K562 (cell line): Measurements from ENCODE around the gene MRPL2. TPM values are rescaled to one million over a fixed set of nuclear protein-coding genes. Genes with fewer than 3 reads are reported as not detected.

ENCODE experiments used
- CC2D1A ChIP-seq: fragments of 450-650 bp; IDR thresholded peaks from 2 replicates; pipeline ENCODE4 v1.6.1; 2017; ENCODE audit warnings: mild to moderate bottlenecking
- ETV5 ChIP-seq: sonication (generic); formaldehyde crosslinking; IDR thresholded peaks from 2 replicates; pipeline ENCODE4 v1.4.0; 2020; ENCODE audit warnings: low read depth, mild to moderate bottlenecking, missing genetic modification reagents
- HNRNPLL ChIP-seq: fragments of 200-400 bp; formaldehyde crosslinking; IDR thresholded peaks from 2 replicates; pipeline ENCODE4 v1.6.1; 2017; ENCODE audit warnings: low read length, low read depth, mild to moderate bottlenecking; ENCODE audit not compliant: poor library complexity, severe bottlenecking
- KLF13 ChIP-seq: fragments of 450-650 bp; IDR thresholded peaks from 2 replicates; pipeline ENCODE4 v1.6.1; 2016; ENCODE audit warnings: missing genetic modification characterization, low read depth, mild to moderate bottlenecking, missing compliant biosample characterization, moderate library complexity, borderline replicate concordance
- LARP7 ChIP-seq: fragments of 450-650 bp; IDR thresholded peaks from 2 replicates; pipeline ENCODE4 v1.6.1; 2016
- RNF219 ChIP-seq: fragments of 250-450 bp; sonication (Bioruptor Pico); IDR thresholded peaks from 2 replicates; pipeline ENCODE4 v1.5.0; 2022; ENCODE audit warnings: mild to moderate bottlenecking
- THRB ChIP-seq: fragments of 450-650 bp; formaldehyde crosslinking; conservative IDR thresholded peaks from 2 replicates; pipeline ENCODE4 v1.4.0; 2022; ENCODE audit warnings: mild to moderate bottlenecking, missing genetic modification characterization
- polyA plus RNA-seq, 8 experiments: library from polyadenylated mRNA; depleted of rRNA in 4 of 8; stranded (reverse) in 5 of 8; unstranded in 3 of 8; fragments of >200 nt; fragmentation: Nextera tagmentation in 2 of 8; fragmentation: Illumina TruSeq in 1 of 8; extraction: Ambion mirVana in 2 of 8; extraction: Trizol in 1 of 8; gene quantifications; 2 replicates each; pipeline versions ENCODE4 v1.2.1 to v1.2.3, GENCODE V29; 2011 to 2014; ENCODE audit warnings: inconsistent platforms in 1 of 8, missing spikeins in 1 of 8
- total RNA-seq, 7 experiments: library from RNA; depleted of rRNA in 6 of 7; stranded (reverse); fragments of >200 nt in 6 of 7; fragmentation: Illumina TruSeq in 2 of 7; extraction: Trizol in 2 of 7; gene quantifications; 2 replicates each; pipeline versions ENCODE4 v1.2.1 to v1.2.3, GENCODE V29; 2011 to 2021; ENCODE audit warnings: low replicate concordance in 1 of 7
- TF ChIP-seq, protein P1 (sequence below): fragments of 450-650 bp; IDR thresholded peaks from 2 replicates; pipeline ENCODE4 v1.6.1; 2017; ENCODE audit warnings: antibody characterized with exemption
- TF ChIP-seq, protein P2 (sequence below): fragments of 450-650 bp; IDR thresholded peaks from 2 replicates; pipeline ENCODE4 v1.6.1; 2016; ENCODE audit warnings: low read depth, mild to moderate bottlenecking, moderate library complexity
- TF ChIP-seq, protein P3 (sequence below), 2 experiments: fragments of 450-650 bp; formaldehyde crosslinking in 1 of 2; IDR thresholded peaks; 2 replicates each; pipeline versions ENCODE4 v1.4.0 to v1.6.1; 2014 to 2020; ENCODE audit warnings: mild to moderate bottlenecking in 2 of 2, borderline replicate concordance in 1 of 2, low read depth in 1 of 2

Gene MRPL2
- total and polyA plus RNA-seq, 9 of the 15 experiments (the other 6 are each of a cell fraction or from before 2014, with no cell fraction given): 63.1 to 262 (median 121) TPM

DNA sequence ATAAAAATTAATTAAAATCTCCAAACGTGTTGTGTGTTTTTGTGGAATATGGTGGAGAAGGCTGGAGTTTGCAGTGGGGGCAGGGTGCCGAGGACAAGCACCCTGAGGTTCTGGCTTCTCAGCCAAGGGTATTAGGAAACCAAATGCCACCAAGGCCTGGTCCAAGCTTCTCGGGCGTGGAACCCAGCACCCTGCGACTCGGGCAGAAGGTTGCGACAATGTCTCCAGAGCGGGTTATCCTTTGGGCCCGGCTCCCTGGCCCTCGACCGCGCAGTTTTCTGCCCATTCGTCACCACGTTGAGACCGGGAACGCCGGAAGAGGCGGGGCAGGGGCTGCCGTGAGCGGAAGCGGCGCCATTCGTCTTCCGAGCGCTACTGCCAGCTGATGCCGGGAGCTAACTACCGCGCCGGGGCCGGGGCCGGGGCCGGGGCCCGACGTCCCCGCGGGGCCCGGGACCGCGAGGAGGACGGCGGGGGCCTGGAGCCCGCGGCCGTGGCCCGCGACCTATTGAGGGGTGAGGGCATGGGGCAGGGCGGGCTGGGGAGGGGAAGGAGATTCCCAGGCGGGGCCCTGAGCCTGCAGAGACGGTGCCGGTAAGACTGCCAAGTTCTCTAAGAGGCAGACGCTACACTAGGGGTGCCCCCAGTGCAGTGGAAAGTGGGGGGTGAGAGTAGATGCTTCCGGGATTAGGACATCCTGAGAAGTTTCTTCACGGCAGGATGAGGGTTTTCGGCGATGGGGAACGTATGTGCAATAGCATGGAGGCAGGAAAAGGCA is 37.8 kb downstream of the MRPL2 start, which contains the start of gene RRP36 (continued):
- TF ChIP-seq RNF219 (no peak), KLF13 (tag) (no peak), ETV5 (CRISPR knock-in tag) (peak; percentile 61; the same call in 1 of the 2 replicates), THRB (CRISPR knock-in tag) (no peak), HNRNPLL (no peak), CC2D1A (peak; percentile 44; the same call in 1 of the 2 replicates), LARP7 (no peak)
- TF ChIP-seq, protein P1, sequence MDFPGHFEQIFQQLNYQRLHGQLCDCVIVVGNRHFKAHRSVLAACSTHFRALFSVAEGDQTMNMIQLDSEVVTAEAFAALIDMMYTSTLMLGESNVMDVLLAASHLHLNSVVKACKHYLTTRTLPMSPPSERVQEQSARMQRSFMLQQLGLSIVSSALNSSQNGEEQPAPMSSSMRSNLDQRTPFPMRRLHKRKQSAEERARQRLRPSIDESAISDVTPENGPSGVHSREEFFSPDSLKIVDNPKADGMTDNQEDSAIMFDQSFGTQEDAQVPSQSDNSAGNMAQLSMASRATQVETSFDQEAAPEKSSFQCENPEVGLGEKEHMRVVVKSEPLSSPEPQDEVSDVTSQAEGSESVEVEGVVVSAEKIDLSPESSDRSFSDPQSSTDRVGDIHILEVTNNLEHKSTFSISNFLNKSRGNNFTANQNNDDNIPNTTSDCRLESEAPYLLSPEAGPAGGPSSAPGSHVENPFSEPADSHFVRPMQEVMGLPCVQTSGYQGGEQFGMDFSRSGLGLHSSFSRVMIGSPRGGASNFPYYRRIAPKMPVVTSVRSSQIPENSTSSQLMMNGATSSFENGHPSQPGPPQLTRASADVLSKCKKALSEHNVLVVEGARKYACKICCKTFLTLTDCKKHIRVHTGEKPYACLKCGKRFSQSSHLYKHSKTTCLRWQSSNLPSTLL: no peak
- TF ChIP-seq, protein P2, sequence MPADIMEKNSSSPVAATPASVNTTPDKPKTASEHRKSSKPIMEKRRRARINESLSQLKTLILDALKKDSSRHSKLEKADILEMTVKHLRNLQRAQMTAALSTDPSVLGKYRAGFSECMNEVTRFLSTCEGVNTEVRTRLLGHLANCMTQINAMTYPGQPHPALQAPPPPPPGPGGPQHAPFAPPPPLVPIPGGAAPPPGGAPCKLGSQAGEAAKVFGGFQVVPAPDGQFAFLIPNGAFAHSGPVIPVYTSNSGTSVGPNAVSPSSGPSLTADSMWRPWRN: no peak
- TF ChIP-seq, protein P3, sequence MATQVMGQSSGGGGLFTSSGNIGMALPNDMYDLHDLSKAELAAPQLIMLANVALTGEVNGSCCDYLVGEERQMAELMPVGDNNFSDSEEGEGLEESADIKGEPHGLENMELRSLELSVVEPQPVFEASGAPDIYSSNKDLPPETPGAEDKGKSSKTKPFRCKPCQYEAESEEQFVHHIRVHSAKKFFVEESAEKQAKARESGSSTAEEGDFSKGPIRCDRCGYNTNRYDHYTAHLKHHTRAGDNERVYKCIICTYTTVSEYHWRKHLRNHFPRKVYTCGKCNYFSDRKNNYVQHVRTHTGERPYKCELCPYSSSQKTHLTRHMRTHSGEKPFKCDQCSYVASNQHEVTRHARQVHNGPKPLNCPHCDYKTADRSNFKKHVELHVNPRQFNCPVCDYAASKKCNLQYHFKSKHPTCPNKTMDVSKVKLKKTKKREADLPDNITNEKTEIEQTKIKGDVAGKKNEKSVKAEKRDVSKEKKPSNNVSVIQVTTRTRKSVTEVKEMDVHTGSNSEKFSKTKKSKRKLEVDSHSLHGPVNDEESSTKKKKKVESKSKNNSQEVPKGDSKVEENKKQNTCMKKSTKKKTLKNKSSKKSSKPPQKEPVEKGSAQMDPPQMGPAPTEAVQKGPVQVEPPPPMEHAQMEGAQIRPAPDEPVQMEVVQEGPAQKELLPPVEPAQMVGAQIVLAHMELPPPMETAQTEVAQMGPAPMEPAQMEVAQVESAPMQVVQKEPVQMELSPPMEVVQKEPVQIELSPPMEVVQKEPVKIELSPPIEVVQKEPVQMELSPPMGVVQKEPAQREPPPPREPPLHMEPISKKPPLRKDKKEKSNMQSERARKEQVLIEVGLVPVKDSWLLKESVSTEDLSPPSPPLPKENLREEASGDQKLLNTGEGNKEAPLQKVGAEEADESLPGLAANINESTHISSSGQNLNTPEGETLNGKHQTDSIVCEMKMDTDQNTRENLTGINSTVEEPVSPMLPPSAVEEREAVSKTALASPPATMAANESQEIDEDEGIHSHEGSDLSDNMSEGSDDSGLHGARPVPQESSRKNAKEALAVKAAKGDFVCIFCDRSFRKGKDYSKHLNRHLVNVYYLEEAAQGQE (IDR thresholded peaks at IDR 0.05; ENCODE audit: borderline replicate concordance): no peak
- TF ChIP-seq, protein P3 (CRISPR knock-in tag; IDR thresholded peaks at IDR 0.05; ENCODE audit: low read depth): no peak
